HCT116 (cell line): ENCODE results near the gene GIPR. TPM values are rescaled to one million over a fixed set of nuclear protein-coding genes. Genes with fewer than 3 reads are reported as not detected.

ENCODE experiments used
- ATAC-seq: fragments of 200-7000 bp; cut with Tn5 transposase; 2 replicates; pipeline ENCODE4 v1.9.1; 2020; ENCODE audit warnings: mild to moderate bottlenecking, moderate library complexity
- BruUV-seq: library from RNA; stranded (reverse); fragments of 400-500 nt; replicated peaks from 2 replicates; lab custom pipeline; 2021; lab: Mats Ljungman, UMichigan
- CTCF ChIA-PET: fragments of 300-600 bp; sonication (Branson Sonifier 250); formaldehyde crosslinking; loops from one replicate; lab custom pipeline; 2021; ENCODE audit warnings: antibody characterized with exemption; lab: Charles Lee
- POLR2A ChIA-PET: fragments of 300-600, 350-600 bp; sonication (Branson Sonifier 250); formaldehyde crosslinking; loops from one replicate; lab custom pipeline; 2021; ENCODE audit warnings: antibody characterized with exemption; lab: Charles Lee
- RAD21 ChIA-PET, 2 experiments: fragments of 300-600 bp; sonication (Branson Sonifier 250); formaldehyde crosslinking; loops; one replicate each; lab custom pipeline; 2023; ENCODE audit warnings: low total read pairs in 2 of 2; ENCODE audit not compliant: uncharacterized antibody in 2 of 2, unreplicated experiment in 2 of 2, low non-redundant PET in 1 of 2; lab: Charles Lee
- DNase-seq: peaks from one replicate; pipeline ENCODE4 v3.0.0-alpha.2; 2010; ENCODE audit warnings: low read depth, low spot score
- H2AFZ ChIP-seq: fragments of 200-600 bp; shearing (Covaris generic), sonication (generic); 2 replicates; pipeline ENCODE4 v1.6.1; 2017; ENCODE audit warnings: low read depth, mixed run types, mixed read lengths, antibody characterized with exemption, low read length; ENCODE audit not compliant: poor library complexity, severe bottlenecking
- H3K27ac ChIP-seq: 2 replicates; pipeline ENCODE4 v1.5.1; 2012; ENCODE audit warnings: low read depth, low read length
- H3K27me3 ChIP-seq: fragments of 200-600 bp; sonication (generic); 2 replicates; pipeline ENCODE4 v1.6.1; 2016; ENCODE audit warnings: mixed run types, low read length, mixed read lengths; ENCODE audit not compliant: insufficient read depth
- H3K36me3 ChIP-seq, 2 experiments: fragments of 200-500 bp in 1 of 2; fragments of 200-600 bp in 1 of 2; sonication (Bioruptor generic) in 1 of 2; sonication (generic) in 1 of 2; 2 replicates each; pipeline versions ENCODE4 v1.5.1 to v1.6.1; 2014 to 2016; ENCODE audit warnings: low read length in 2 of 2, inconsistent platforms in 1 of 2, mixed read lengths in 1 of 2, mixed run types in 1 of 2; ENCODE audit not compliant: insufficient read depth in 2 of 2, control insufficient read depth in 1 of 2
- H3K4me1 ChIP-seq, 2 experiments: fragments of 200-600 bp in 1 of 2; sonication (generic) in 1 of 2; 2 replicates each; pipeline versions ENCODE4 v1.5.1 to v1.6.1; 2012 to 2017; ENCODE audit warnings: low read length in 2 of 2, inconsistent platforms in 1 of 2, mild to moderate bottlenecking in 1 of 2, mixed read lengths in 1 of 2, mixed run types in 1 of 2, moderate library complexity in 1 of 2; ENCODE audit not compliant: insufficient read depth in 2 of 2, control insufficient read depth in 1 of 2
- H3K4me2 ChIP-seq: fragments of 200-600 bp; sonication (generic); 2 replicates; pipeline ENCODE4 v1.6.1; 2017; ENCODE audit warnings: mixed run types, low read length, mixed read lengths
- H3K4me3 ChIP-seq, 2 experiments: fragments of 200-600 bp in 1 of 2; sonication (generic) in 1 of 2; replicated peaks in 1 of 2; 2 replicates each; pipeline ENCODE4 v1.5.1; 2011 to 2016; ENCODE audit warnings: low read length in 2 of 2, control low read depth in 1 of 2, low read depth in 1 of 2, mild to moderate bottlenecking in 1 of 2, mixed read lengths in 1 of 2, mixed run types in 1 of 2
- H3K79me2 ChIP-seq: fragments of 200-600 bp; sonication (generic); 2 replicates; pipeline ENCODE4 v1.6.1; 2017; ENCODE audit warnings: mild to moderate bottlenecking, mixed run types, low read length, moderate library complexity, mixed read lengths; ENCODE audit not compliant: insufficient read depth
- H3K9ac ChIP-seq: fragments of 200-600 bp; sonication (generic); 2 replicates; pipeline ENCODE4 v1.6.1; 2016; ENCODE audit warnings: low read length, mixed read lengths
- H3K9me2 ChIP-seq: fragments of 200-600 bp; sonication (generic), shearing (Covaris generic); 2 replicates; pipeline ENCODE4 v1.6.1; 2017; ENCODE audit warnings: mixed run types, mild to moderate bottlenecking, moderate library complexity; ENCODE audit not compliant: insufficient read depth
- H3K9me3 ChIP-seq, 2 experiments: fragments of 200-500 bp in 1 of 2; fragments of 200-600 bp in 1 of 2; sonication (Bioruptor generic) in 1 of 2; sonication (generic) in 1 of 2; 2 replicates each; pipeline ENCODE4 v1.6.1; 2014 to 2017; ENCODE audit warnings: low read length in 2 of 2, mixed read lengths in 2 of 2, inconsistent platforms in 1 of 2, low read depth in 1 of 2, mild to moderate bottlenecking in 1 of 2, mixed run types in 1 of 2, moderate library complexity in 1 of 2; ENCODE audit not compliant: control insufficient read depth in 1 of 2, insufficient read depth in 1 of 2
- H4K20me1 ChIP-seq: fragments of 200-600 bp; sonication (generic), shearing (Covaris generic); 2 replicates; pipeline ENCODE4 v1.6.1; 2017; ENCODE audit warnings: mixed run types, mild to moderate bottlenecking, moderate library complexity; ENCODE audit not compliant: insufficient read depth
- CBX3 ChIP-seq: IDR thresholded peaks from 2 replicates; pipeline ENCODE4 v1.6.1; 2012; ENCODE audit warnings: low read depth
- EGR1 ChIP-seq: IDR thresholded peaks from 2 replicates; pipeline ENCODE4 v1.6.1; 2012; ENCODE audit warnings: low read depth
- ELF1 ChIP-seq: IDR thresholded peaks from 2 replicates; pipeline ENCODE4 v1.6.1; 2012; ENCODE audit warnings: low read depth, borderline replicate concordance
- EZH2 ChIP-seq: fragments of 200-600 bp; sonication (generic); IDR thresholded peaks from 2 replicates; pipeline ENCODE4 v1.6.1; 2017; ENCODE audit warnings: antibody characterized with exemption, mixed run types
- FOSL1 ChIP-seq: IDR thresholded peaks from 2 replicates; pipeline ENCODE4 v1.6.1; 2012; ENCODE audit warnings: low read depth
- JUND ChIP-seq: IDR thresholded peaks from 2 replicates; pipeline ENCODE4 v1.6.1; 2012
- POLR2A ChIP-seq: IDR thresholded peaks from 2 replicates; pipeline ENCODE4 v1.7.0; 2011; ENCODE audit warnings: borderline replicate concordance; ENCODE audit not compliant: insufficient read depth, insufficient read length; ENCODE audit errors: extremely low read depth
- POLR2AphosphoS5 ChIP-seq: IDR thresholded peaks from 2 replicates; pipeline ENCODE4 v1.6.1; 2011; ENCODE audit warnings: mild to moderate bottlenecking, low read depth, low read length, moderate library complexity
- SIN3A ChIP-seq: IDR thresholded peaks from 2 replicates; pipeline ENCODE4 v1.6.1; 2012; ENCODE audit warnings: low read depth
- SP1 ChIP-seq: IDR thresholded peaks from 2 replicates; pipeline ENCODE4 v1.6.1; 2012; ENCODE audit warnings: low read depth
- TCF7L2 ChIP-seq: IDR thresholded peaks from 2 replicates; pipeline ENCODE4 v1.7.0; 2011; ENCODE audit warnings: borderline replicate concordance, inconsistent platforms; ENCODE audit not compliant: insufficient read depth, insufficient read length; ENCODE audit errors: extremely low read depth
- YY1 ChIP-seq: IDR thresholded peaks from 2 replicates; pipeline ENCODE4 v1.6.1; 2011; ENCODE audit warnings: low read length, low read depth, moderate library complexity, mild to moderate bottlenecking; ENCODE audit not compliant: insufficient replicate concordance; ENCODE audit errors: extremely low read depth
- ZFX ChIP-seq: fragments of 450-650 bp; IDR thresholded peaks from 2 replicates; pipeline ENCODE4 v1.6.1; 2017
- ZNF274 ChIP-seq: fragments of 200-500 bp; sonication (Bioruptor generic); IDR thresholded peaks from 2 replicates; pipeline ENCODE4 v1.6.1; 2014; ENCODE audit warnings: mild to moderate bottlenecking, low read depth, low read length, inconsistent platforms
- intact Hi-C: fragments of 100-400 bp; cut with micrococcal nuclease; formaldehyde crosslinking; loops from 2 replicates; pipeline ENCODE4 v1.10.0; 2022
- total RNA-seq: library from RNA; stranded (reverse); gene quantifications from one replicate; pipeline ENCODE4 v1.2.1, GENCODE V29; 2021; ENCODE audit not compliant: unreplicated experiment
- TF ChIP-seq, protein P1 (sequence below): IDR thresholded peaks from 2 replicates; pipeline ENCODE4 v1.6.1; 2012
- TF ChIP-seq, protein P2 (sequence below): IDR thresholded peaks from 2 replicates; pipeline ENCODE4 v1.6.1; 2012; ENCODE audit warnings: low read depth
- TF ChIP-seq, protein P3 (sequence below): IDR thresholded peaks from 2 replicates; pipeline ENCODE4 v1.6.1; 2011; ENCODE audit warnings: mild to moderate bottlenecking, low read length, moderate library complexity; ENCODE audit not compliant: insufficient replicate concordance; ENCODE audit errors: extremely low read depth
- TF ChIP-seq, protein P4 (sequence below): IDR thresholded peaks from 2 replicates; pipeline ENCODE4 v1.6.1; 2012
- TF ChIP-seq, protein P5 (sequence below), 3 experiments: fragments of 200-600 bp in 1 of 3; sonication (generic) in 1 of 3; IDR thresholded peaks in 2 of 3; conservative IDR thresholded peaks in 1 of 3; 2 replicates each; pipeline ENCODE4 v1.5.1; 2012 to 2017; ENCODE audit warnings: low read depth in 2 of 3, low read length in 2 of 3, antibody characterized with exemption in 1 of 3, borderline replicate concordance in 1 of 3, control low read depth in 1 of 3, mild to moderate bottlenecking in 1 of 3, mixed read lengths in 1 of 3, mixed run types in 1 of 3, moderate library complexity in 1 of 3; ENCODE audit not compliant: insufficient read depth in 1 of 3

GIPR gene
- total RNA-seq, 1 experiment from 2014 or later = 14.1 TPM

DNA sequence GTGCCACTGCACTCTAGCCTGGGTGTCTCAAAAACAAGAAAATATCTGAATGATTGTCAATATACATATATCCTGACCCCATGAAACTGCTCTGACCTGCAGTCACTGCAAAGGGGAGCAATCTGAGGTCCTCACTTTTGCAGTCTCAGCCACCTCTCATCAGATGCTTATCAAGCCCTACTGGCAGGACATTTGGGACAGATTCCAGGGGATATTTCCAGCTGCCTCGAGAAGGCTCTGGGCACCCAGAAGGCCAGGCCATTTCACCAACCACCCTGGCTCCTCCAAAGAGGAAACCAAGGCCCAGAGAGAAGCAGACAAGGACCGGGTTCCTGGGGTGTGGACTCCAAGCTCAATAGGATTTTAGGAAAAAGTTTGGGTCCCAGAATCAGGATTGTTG lies 31.1 kb upstream of the GIPR start:
- no peak for TF ChIP-seq SP1
- TF ChIP-seq POLR2AphosphoS5 = no peak
- TF ChIP-seq EZH2 = no peak
- no peak for TF ChIP-seq ZNF274
- TF ChIP-seq FOSL1 = no peak
- TF ChIP-seq TCF7L2 = no peak
- TF ChIP-seq, protein P1, sequence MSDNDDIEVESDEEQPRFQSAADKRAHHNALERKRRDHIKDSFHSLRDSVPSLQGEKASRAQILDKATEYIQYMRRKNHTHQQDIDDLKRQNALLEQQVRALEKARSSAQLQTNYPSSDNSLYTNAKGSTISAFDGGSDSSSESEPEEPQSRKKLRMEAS = no peak
- no peak for TF ChIP-seq YY1
- no peak for TF ChIP-seq JUND
- TF ChIP-seq, protein P2, sequence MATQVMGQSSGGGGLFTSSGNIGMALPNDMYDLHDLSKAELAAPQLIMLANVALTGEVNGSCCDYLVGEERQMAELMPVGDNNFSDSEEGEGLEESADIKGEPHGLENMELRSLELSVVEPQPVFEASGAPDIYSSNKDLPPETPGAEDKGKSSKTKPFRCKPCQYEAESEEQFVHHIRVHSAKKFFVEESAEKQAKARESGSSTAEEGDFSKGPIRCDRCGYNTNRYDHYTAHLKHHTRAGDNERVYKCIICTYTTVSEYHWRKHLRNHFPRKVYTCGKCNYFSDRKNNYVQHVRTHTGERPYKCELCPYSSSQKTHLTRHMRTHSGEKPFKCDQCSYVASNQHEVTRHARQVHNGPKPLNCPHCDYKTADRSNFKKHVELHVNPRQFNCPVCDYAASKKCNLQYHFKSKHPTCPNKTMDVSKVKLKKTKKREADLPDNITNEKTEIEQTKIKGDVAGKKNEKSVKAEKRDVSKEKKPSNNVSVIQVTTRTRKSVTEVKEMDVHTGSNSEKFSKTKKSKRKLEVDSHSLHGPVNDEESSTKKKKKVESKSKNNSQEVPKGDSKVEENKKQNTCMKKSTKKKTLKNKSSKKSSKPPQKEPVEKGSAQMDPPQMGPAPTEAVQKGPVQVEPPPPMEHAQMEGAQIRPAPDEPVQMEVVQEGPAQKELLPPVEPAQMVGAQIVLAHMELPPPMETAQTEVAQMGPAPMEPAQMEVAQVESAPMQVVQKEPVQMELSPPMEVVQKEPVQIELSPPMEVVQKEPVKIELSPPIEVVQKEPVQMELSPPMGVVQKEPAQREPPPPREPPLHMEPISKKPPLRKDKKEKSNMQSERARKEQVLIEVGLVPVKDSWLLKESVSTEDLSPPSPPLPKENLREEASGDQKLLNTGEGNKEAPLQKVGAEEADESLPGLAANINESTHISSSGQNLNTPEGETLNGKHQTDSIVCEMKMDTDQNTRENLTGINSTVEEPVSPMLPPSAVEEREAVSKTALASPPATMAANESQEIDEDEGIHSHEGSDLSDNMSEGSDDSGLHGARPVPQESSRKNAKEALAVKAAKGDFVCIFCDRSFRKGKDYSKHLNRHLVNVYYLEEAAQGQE = no peak
- no peak for TF ChIP-seq SIN3A
- TF ChIP-seq EGR1 = no peak
- TF ChIP-seq, protein P3, sequence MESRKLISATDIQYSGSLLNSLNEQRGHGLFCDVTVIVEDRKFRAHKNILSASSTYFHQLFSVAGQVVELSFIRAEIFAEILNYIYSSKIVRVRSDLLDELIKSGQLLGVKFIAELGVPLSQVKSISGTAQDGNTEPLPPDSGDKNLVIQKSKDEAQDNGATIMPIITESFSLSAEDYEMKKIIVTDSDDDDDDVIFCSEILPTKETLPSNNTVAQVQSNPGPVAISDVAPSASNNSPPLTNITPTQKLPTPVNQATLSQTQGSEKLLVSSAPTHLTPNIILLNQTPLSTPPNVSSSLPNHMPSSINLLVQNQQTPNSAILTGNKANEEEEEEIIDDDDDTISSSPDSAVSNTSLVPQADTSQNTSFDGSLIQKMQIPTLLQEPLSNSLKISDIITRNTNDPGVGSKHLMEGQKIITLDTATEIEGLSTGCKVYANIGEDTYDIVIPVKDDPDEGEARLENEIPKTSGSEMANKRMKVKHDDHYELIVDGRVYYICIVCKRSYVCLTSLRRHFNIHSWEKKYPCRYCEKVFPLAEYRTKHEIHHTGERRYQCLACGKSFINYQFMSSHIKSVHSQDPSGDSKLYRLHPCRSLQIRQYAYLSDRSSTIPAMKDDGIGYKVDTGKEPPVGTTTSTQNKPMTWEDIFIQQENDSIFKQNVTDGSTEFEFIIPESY = no peak
- TF ChIP-seq POLR2A = no peak
- TF ChIP-seq, protein P4, sequence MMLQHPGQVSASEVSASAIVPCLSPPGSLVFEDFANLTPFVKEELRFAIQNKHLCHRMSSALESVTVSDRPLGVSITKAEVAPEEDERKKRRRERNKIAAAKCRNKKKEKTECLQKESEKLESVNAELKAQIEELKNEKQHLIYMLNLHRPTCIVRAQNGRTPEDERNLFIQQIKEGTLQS = no peak
- TF ChIP-seq, protein P5, sequence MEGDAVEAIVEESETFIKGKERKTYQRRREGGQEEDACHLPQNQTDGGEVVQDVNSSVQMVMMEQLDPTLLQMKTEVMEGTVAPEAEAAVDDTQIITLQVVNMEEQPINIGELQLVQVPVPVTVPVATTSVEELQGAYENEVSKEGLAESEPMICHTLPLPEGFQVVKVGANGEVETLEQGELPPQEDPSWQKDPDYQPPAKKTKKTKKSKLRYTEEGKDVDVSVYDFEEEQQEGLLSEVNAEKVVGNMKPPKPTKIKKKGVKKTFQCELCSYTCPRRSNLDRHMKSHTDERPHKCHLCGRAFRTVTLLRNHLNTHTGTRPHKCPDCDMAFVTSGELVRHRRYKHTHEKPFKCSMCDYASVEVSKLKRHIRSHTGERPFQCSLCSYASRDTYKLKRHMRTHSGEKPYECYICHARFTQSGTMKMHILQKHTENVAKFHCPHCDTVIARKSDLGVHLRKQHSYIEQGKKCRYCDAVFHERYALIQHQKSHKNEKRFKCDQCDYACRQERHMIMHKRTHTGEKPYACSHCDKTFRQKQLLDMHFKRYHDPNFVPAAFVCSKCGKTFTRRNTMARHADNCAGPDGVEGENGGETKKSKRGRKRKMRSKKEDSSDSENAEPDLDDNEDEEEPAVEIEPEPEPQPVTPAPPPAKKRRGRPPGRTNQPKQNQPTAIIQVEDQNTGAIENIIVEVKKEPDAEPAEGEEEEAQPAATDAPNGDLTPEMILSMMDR (IDR thresholded peaks at IDR 0.05 in 2 of 3, conservative IDR thresholded peaks at IDR 0.05 in 1 of 3; ENCODE audit: borderline replicate concordance in 1 of 3, insufficient read depth in 1 of 3, low read depth in 2 of 3, low read length in 2 of 3) = no peak
- no peak for TF ChIP-seq ZFX
- TF ChIP-seq ELF1 = no peak
- no peak for TF ChIP-seq CBX3
- no peaks in the 10 kb centered on the region for H4K20me1 ChIP-seq
- H3K9me2 ChIP-seq = no peaks in the 10 kb centered on the region
- peaks cover 6% of the 10 kb centered on the region; the same call in 1 of the 2 replicates for H3K79me2 ChIP-seq
- H3K4me2 ChIP-seq = no peak overlapping the region
- ATAC-seq (no peak), DNase-seq (no peak)
- intact Hi-C loops = no loop called here
- no peak overlapping the region for H2AFZ ChIP-seq
- no peak overlapping the region for H3K27ac ChIP-seq
- POLR2A ChIA-PET = interaction anchor here (1.4 to 2.8 kb wide), 2 partner anchors 22 to 53 kb away, joined by 3 to 14 read pairs; no protein-coding TSS in a partner anchor
- no TSS peak for BruUV-seq
- RAD21 ChIA-PET = no interaction called here
- no peaks in the 10 kb centered on the region for H3K9me3 ChIP-seq
- H3K4me1 ChIP-seq = peaks cover 35 to 71% of the 10 kb centered on the region in 2 experiments
- H3K4me3 ChIP-seq = no peak overlapping the region
- no peaks in the 10 kb centered on the region for H3K36me3 ChIP-seq
- H3K27me3 ChIP-seq = no peaks in the 10 kb centered on the region
- H3K9ac ChIP-seq = no peak overlapping the region
- CTCF ChIA-PET = no interaction called here
